GM23338 (cell line): ENCODE results near the gene PTPRO. TPM values are rescaled to one million over a fixed set of nuclear protein-coding genes. Genes with fewer than 3 reads are reported as not detected.

Source experiments
- ATAC-seq: fragments of 200-7000 bp; cut with Tn5 transposase; 3 replicates; pipeline ENCODE4 v1.9.1; 2020
- DNase-seq: peaks from one replicate; pipeline ENCODE4 v3.0.0-alpha.2; 2015; ENCODE audit warnings: low spot score
- H2AFZ ChIP-seq: fragments of 200-600 bp; sonication (generic); 2 replicates; pipeline ENCODE4 v1.8.0; 2016; ENCODE audit warnings: antibody characterized with exemption, mild to moderate bottlenecking, moderate library complexity
- H3F3A ChIP-seq: fragments of 200-600 bp; sonication (generic); replicated peaks from 2 replicates; pipeline ENCODE4 v1.8.0; 2017; ENCODE audit warnings: antibody characterized with exemption, mixed run types, low read depth
- H3K27ac ChIP-seq: fragments of 200-600 bp; sonication (generic); 2 replicates; pipeline ENCODE4 v1.6.1; 2016; ENCODE audit warnings: low read depth
- H3K27me3 ChIP-seq: fragments of 200-600 bp; sonication (generic); 2 replicates; pipeline ENCODE4 v1.8.0; 2016; ENCODE audit warnings: mild to moderate bottlenecking, mixed run types, moderate library complexity; ENCODE audit not compliant: insufficient read depth
- H3K36me3 ChIP-seq: fragments of 200-600 bp; sonication (generic); 2 replicates; pipeline ENCODE4 v1.8.0; 2016; ENCODE audit warnings: mild to moderate bottlenecking; ENCODE audit not compliant: insufficient read depth
- H3K4me1 ChIP-seq: fragments of 200-600 bp; sonication (generic); 2 replicates; pipeline ENCODE4 v1.8.0; 2016; ENCODE audit warnings: mild to moderate bottlenecking, moderate library complexity; ENCODE audit not compliant: insufficient read depth
- H3K4me2 ChIP-seq: fragments of 200-600 bp; sonication (generic); 2 replicates; pipeline ENCODE4 v1.7.1; 2017; ENCODE audit warnings: mixed run types
- H3K4me3 ChIP-seq: fragments of 200-600 bp; sonication (generic); 2 replicates; pipeline ENCODE4 v1.6.1; 2016; ENCODE audit warnings: mixed run types
- H3K79me2 ChIP-seq: fragments of 200-600 bp; sonication (generic); replicated peaks from 2 replicates; pipeline ENCODE4 v1.8.0; 2017; ENCODE audit warnings: mild to moderate bottlenecking; ENCODE audit not compliant: insufficient read depth
- H3K9me2 ChIP-seq: fragments of 200-600 bp; sonication (generic); 2 replicates; pipeline ENCODE4 v1.8.0; 2017; ENCODE audit not compliant: insufficient read depth
- H4K20me1 ChIP-seq: fragments of 200-600 bp; sonication (generic); replicated peaks from 2 replicates; pipeline ENCODE4 v1.8.0; 2017; ENCODE audit warnings: mild to moderate bottlenecking; ENCODE audit not compliant: insufficient read depth
- H3K27ac Mint-ChIP-seq: 2 replicates; pipeline ENCODE4 v1.8.0; 2020; ENCODE audit warnings: inconsistent platforms, mild to moderate bottlenecking, moderate library complexity, mixed read lengths
- H3K27me3 Mint-ChIP-seq: 3 replicates; pipeline ENCODE4 v1.8.0; 2022; ENCODE audit warnings: low read depth, mild to moderate bottlenecking, moderate library complexity, mixed read lengths, inconsistent platforms; ENCODE audit not compliant: insufficient read depth, poor library complexity
- H3K36me3 Mint-ChIP-seq: 3 replicates; pipeline ENCODE4 v1.8.0; 2021; ENCODE audit warnings: low read depth, mild to moderate bottlenecking, inconsistent platforms, moderate library complexity, mixed read lengths
- H3K4me1 Mint-ChIP-seq: 3 replicates; pipeline ENCODE4 v1.8.0; 2020; ENCODE audit warnings: mild to moderate bottlenecking, inconsistent platforms, mixed read lengths
- H3K4me3 Mint-ChIP-seq: 3 replicates; pipeline ENCODE4 v1.8.0; 2021; ENCODE audit warnings: moderate library complexity, mild to moderate bottlenecking, inconsistent platforms, mixed read lengths
- H3K9me3 Mint-ChIP-seq: 3 replicates; pipeline ENCODE4 v1.8.0; 2020; ENCODE audit warnings: moderate library complexity, mild to moderate bottlenecking, inconsistent platforms, mixed read lengths
- CREB1 ChIP-seq: fragments of 250-450 bp; sonication (Bioruptor Pico); IDR thresholded peaks from 2 replicates; pipeline ENCODE4 v1.5.0; 2020; ENCODE audit warnings: low read depth, mild to moderate bottlenecking, moderate library complexity
- ETS1 ChIP-seq: IDR thresholded peaks from 2 replicates; pipeline ENCODE4 v1.6.1; 2016; ENCODE audit warnings: antibody characterized with exemption
- EZH2 ChIP-seq: fragments of 200-600 bp; sonication (generic); IDR thresholded peaks from one replicate; pipeline ENCODE4 v1.8.0; 2017; ENCODE audit warnings: antibody characterized with exemption, mild to moderate bottlenecking, low read depth; ENCODE audit not compliant: unreplicated experiment
- EZH2phosphoT487 ChIP-seq: fragments of 200-600 bp; sonication (generic); IDR thresholded peaks from one replicate; pipeline ENCODE4 v1.8.1; 2018; ENCODE audit warnings: antibody characterized with exemption; ENCODE audit not compliant: unreplicated experiment
- JUNB ChIP-seq: IDR thresholded peaks from one replicate; pipeline ENCODE4 v1.6.1; 2016; ENCODE audit warnings: antibody characterized with exemption; ENCODE audit not compliant: unreplicated experiment
- NANOG ChIP-seq: IDR thresholded peaks from 2 replicates; pipeline ENCODE4 v1.6.1; 2016; ENCODE audit warnings: antibody characterized with exemption, borderline replicate concordance
- POLR2AphosphoS5 ChIP-seq: IDR thresholded peaks from 2 replicates; pipeline ENCODE4 v1.6.1; 2016; ENCODE audit warnings: antibody characterized with exemption, low read depth
- STAT1 ChIP-seq: IDR thresholded peaks from one replicate; pipeline ENCODE4 v1.6.1; 2016; ENCODE audit warnings: antibody characterized with exemption; ENCODE audit not compliant: unreplicated experiment
- ZNF114 ChIP-seq: fragments of 250-450 bp; sonication (Bioruptor Pico); IDR thresholded peaks from 2 replicates; pipeline ENCODE4 v1.5.0; 2020; ENCODE audit warnings: mild to moderate bottlenecking, moderate library complexity
- ZNF331 ChIP-seq: fragments of 250-450 bp; sonication (Bioruptor Pico); IDR thresholded peaks from 2 replicates; pipeline ENCODE4 v1.5.0; 2020; ENCODE audit warnings: low read depth, mild to moderate bottlenecking, moderate library complexity
- polyA plus RNA-seq: library from polyadenylated mRNA; unstranded; fragments of >200 nt; fragmentation: Nextera tagmentation; extraction: Ambion mirVana; gene quantifications from 2 replicates; pipeline ENCODE4 v1.2.1, GENCODE V29; 2016
- total RNA-seq: library from RNA; depleted of rRNA; stranded (reverse); fragments of >200 nt; shearing (Covaris generic); gene quantifications from 2 replicates; pipeline ENCODE4 v1.2.3, GENCODE V29; 2014
- TF ChIP-seq, protein P1 (sequence below): fragments of 250-450 bp; sonication (Bioruptor Pico); IDR thresholded peaks from 2 replicates; pipeline ENCODE4 v1.5.0; 2020; ENCODE audit warnings: mild to moderate bottlenecking, moderate library complexity
- TF ChIP-seq, protein P2 (sequence below), 2 experiments: fragments of 200-600 bp in 1 of 2; sonication (generic) in 1 of 2; conservative IDR thresholded peaks; 2 replicates each; pipeline versions ENCODE4 v1.5.1 to v1.6.1; 2016 to 2017; ENCODE audit warnings: antibody characterized with exemption in 2 of 2, low read depth in 2 of 2, mild to moderate bottlenecking in 2 of 2, moderate library complexity in 1 of 2
- TF ChIP-seq, protein P3 (sequence below): IDR thresholded peaks from one replicate; pipeline ENCODE4 v1.6.1; 2018; ENCODE audit warnings: antibody characterized with exemption; ENCODE audit not compliant: unreplicated experiment

The PTPRO gene
- total and polyA plus RNA-seq, 2 experiments from 2014 or later: 1.4 to 1.5 TPM

DNA sequence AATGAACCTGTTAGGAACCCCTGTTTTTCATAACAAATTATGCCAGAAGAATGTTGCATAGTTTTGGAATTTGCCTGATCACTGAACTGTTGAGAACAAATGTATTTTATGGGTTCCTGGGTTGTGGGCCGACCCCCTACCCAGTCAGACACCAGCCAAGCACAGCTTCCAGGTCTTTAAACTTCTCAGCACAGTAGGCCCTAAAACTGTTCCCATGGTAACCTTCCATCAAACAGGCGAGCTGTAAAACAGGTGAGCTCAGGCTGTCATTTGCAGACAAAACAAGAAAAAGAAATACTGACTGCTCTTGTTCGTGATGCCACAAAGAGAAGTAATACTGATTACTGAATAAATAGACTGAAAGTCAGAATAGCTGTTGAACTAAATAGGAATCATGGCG is 147.0 kb downstream of the PTPRO start:
- Histone ChIP-seq H3K79me2 (no peaks in the 10 kb centered on the region), H2AFZ (no peak overlapping the region), H3K36me3 (no peaks in the 10 kb centered on the region), H3K27me3 (no peaks in the 10 kb centered on the region), H3K4me2 (no peak overlapping the region), H3K4me3 (no peak overlapping the region), H3F3A (no peaks in the 10 kb centered on the region), H4K20me1 (no peaks in the 10 kb centered on the region), H3K27ac (no peak overlapping the region), H3K4me1 (no peaks in the 10 kb centered on the region), H3K9me2 (no peaks in the 10 kb centered on the region)
- Mint-ChIP-seq H3K4me1 (no peaks in the 10 kb centered on the region), H3K27me3 (peaks cover 1% of the 10 kb centered on the region), H3K4me3 (no peak overlapping the region), H3K27ac (no peak overlapping the region), H3K36me3 (no peaks in the 10 kb centered on the region), H3K9me3 (no peaks in the 10 kb centered on the region)
- peak; percentile 53 for ATAC-seq
- no peak for TF ChIP-seq ETS1
- no peak for TF ChIP-seq ZNF331 (CRISPR knock-in tag)
- no peak for TF ChIP-seq JUNB
- no peak for TF ChIP-seq POLR2AphosphoS5
- TF ChIP-seq STAT1: no peak
- TF ChIP-seq EZH2phosphoT487: no peak
- no peak for TF ChIP-seq CREB1 (CRISPR knock-in tag)
- TF ChIP-seq, protein P1, sequence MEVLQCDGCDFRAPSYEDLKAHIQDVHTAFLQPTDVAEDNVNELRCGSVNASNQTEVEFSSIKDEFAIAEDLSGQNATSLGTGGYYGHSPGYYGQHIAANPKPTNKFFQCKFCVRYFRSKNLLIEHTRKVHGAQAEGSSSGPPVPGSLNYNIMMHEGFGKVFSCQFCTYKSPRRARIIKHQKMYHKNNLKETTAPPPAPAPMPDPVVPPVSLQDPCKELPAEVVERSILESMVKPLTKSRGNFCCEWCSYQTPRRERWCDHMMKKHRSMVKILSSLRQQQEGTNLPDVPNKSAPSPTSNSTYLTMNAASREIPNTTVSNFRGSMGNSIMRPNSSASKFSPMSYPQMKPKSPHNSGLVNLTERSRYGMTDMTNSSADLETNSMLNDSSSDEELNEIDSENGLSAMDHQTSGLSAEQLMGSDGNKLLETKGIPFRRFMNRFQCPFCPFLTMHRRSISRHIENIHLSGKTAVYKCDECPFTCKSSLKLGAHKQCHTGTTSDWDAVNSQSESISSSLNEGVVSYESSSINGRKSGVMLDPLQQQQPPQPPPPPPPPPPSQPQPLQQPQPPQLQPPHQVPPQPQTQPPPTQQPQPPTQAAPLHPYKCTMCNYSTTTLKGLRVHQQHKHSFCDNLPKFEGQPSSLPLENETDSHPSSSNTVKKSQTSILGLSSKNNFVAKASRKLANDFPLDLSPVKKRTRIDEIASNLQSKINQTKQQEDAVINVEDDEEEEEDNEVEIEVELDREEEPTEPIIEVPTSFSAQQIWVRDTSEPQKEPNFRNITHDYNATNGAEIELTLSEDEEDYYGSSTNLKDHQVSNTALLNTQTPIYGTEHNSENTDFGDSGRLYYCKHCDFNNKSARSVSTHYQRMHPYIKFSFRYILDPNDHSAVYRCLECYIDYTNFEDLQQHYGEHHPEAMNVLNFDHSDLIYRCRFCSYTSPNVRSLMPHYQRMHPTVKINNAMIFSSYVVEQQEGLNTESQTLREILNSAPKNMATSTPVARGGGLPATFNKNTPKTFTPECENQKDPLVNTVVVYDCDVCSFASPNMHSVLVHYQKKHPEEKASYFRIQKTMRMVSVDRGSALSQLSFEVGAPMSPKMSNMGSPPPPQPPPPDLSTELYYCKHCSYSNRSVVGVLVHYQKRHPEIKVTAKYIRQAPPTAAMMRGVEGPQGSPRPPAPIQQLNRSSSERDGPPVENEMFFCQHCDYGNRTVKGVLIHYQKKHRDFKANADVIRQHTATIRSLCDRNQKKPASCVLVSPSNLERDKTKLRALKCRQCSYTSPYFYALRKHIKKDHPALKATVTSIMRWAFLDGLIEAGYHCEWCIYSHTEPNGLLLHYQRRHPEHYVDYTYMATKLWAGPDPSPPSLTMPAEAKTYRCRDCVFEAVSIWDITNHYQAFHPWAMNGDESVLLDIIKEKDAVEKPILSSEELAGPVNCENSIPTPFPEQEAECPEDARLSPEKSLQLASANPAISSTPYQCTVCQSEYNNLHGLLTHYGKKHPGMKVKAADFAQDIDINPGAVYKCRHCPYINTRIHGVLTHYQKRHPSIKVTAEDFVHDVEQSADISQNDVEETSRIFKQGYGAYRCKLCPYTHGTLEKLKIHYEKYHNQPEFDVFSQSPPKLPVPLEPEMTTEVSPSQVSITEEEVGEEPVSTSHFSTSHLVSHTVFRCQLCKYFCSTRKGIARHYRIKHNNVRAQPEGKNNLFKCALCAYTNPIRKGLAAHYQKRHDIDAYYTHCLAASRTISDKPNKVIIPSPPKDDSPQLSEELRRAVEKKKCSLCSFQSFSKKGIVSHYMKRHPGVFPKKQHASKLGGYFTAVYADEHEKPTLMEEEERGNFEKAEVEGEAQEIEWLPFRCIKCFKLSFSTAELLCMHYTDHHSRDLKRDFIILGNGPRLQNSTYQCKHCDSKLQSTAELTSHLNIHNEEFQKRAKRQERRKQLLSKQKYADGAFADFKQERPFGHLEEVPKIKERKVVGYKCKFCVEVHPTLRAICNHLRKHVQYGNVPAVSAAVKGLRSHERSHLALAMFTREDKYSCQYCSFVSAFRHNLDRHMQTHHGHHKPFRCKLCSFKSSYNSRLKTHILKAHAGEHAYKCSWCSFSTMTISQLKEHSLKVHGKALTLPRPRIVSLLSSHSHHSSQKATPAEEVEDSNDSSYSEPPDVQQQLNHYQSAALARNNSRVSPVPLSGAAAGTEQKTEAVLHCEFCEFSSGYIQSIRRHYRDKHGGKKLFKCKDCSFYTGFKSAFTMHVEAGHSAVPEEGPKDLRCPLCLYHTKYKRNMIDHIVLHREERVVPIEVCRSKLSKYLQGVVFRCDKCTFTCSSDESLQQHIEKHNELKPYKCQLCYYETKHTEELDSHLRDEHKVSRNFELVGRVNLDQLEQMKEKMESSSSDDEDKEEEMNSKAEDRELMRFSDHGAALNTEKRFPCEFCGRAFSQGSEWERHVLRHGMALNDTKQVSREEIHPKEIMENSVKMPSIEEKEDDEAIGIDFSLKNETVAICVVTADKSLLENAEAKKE (CRISPR knock-in tag): no peak
- TF ChIP-seq ZNF114 (CRISPR knock-in tag): no peak
- no peak for TF ChIP-seq NANOG
- TF ChIP-seq EZH2: no peak
- TF ChIP-seq, protein P2, sequence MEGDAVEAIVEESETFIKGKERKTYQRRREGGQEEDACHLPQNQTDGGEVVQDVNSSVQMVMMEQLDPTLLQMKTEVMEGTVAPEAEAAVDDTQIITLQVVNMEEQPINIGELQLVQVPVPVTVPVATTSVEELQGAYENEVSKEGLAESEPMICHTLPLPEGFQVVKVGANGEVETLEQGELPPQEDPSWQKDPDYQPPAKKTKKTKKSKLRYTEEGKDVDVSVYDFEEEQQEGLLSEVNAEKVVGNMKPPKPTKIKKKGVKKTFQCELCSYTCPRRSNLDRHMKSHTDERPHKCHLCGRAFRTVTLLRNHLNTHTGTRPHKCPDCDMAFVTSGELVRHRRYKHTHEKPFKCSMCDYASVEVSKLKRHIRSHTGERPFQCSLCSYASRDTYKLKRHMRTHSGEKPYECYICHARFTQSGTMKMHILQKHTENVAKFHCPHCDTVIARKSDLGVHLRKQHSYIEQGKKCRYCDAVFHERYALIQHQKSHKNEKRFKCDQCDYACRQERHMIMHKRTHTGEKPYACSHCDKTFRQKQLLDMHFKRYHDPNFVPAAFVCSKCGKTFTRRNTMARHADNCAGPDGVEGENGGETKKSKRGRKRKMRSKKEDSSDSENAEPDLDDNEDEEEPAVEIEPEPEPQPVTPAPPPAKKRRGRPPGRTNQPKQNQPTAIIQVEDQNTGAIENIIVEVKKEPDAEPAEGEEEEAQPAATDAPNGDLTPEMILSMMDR (conservative IDR thresholded peaks at IDR 0.05; ENCODE audit: low read depth in 2 of 2): no peak
- TF ChIP-seq, protein P3, sequence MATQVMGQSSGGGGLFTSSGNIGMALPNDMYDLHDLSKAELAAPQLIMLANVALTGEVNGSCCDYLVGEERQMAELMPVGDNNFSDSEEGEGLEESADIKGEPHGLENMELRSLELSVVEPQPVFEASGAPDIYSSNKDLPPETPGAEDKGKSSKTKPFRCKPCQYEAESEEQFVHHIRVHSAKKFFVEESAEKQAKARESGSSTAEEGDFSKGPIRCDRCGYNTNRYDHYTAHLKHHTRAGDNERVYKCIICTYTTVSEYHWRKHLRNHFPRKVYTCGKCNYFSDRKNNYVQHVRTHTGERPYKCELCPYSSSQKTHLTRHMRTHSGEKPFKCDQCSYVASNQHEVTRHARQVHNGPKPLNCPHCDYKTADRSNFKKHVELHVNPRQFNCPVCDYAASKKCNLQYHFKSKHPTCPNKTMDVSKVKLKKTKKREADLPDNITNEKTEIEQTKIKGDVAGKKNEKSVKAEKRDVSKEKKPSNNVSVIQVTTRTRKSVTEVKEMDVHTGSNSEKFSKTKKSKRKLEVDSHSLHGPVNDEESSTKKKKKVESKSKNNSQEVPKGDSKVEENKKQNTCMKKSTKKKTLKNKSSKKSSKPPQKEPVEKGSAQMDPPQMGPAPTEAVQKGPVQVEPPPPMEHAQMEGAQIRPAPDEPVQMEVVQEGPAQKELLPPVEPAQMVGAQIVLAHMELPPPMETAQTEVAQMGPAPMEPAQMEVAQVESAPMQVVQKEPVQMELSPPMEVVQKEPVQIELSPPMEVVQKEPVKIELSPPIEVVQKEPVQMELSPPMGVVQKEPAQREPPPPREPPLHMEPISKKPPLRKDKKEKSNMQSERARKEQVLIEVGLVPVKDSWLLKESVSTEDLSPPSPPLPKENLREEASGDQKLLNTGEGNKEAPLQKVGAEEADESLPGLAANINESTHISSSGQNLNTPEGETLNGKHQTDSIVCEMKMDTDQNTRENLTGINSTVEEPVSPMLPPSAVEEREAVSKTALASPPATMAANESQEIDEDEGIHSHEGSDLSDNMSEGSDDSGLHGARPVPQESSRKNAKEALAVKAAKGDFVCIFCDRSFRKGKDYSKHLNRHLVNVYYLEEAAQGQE: no peak
- peak; percentile 50 for DNase-seq
